Testis (tissue), 2 donors: Measurements from ENCODE around the gene TMCO1.

Experiments used
- POLR2A ChIP-seq: fragments of 450-650 bp; IDR thresholded peaks from one replicate; pipeline ENCODE4 v1.6.1; 2017; ENCODE audit warnings: antibody characterized with exemption, mild to moderate bottlenecking, moderate library complexity
- TF ChIP-seq, protein P1 (sequence below), 3 experiments: fragments of 450-650 bp in 2 of 3; fragments of 200-600 bp in 1 of 3; sonication (generic) in 1 of 3; IDR thresholded peaks; one replicate each; pipeline ENCODE4 v1.5.1; 2016 to 2019; ENCODE audit warnings: antibody characterized with exemption in 3 of 3, mild to moderate bottlenecking in 2 of 3, moderate library complexity in 1 of 3

DNA sequence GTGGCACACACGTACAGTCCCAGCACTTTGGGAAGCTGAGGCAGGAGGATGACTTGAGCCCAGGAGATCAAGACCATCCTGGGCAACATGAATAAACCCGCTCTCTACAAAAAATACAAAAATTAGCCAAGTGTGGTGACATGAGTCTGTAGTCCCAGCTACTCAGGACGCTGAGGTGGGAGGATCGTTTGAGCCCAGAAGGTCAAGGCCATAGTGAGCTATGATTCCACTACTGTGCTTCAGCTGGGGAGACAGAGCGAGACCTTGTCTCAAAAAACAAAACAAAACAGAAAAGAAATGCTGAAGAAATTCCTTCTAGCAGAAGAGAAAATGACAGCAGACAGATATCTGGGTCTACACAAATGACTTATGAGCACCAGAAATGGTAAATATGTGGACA, 80.6 kb downstream of the TMCO1 start:
- TF ChIP-seq, protein P1, sequence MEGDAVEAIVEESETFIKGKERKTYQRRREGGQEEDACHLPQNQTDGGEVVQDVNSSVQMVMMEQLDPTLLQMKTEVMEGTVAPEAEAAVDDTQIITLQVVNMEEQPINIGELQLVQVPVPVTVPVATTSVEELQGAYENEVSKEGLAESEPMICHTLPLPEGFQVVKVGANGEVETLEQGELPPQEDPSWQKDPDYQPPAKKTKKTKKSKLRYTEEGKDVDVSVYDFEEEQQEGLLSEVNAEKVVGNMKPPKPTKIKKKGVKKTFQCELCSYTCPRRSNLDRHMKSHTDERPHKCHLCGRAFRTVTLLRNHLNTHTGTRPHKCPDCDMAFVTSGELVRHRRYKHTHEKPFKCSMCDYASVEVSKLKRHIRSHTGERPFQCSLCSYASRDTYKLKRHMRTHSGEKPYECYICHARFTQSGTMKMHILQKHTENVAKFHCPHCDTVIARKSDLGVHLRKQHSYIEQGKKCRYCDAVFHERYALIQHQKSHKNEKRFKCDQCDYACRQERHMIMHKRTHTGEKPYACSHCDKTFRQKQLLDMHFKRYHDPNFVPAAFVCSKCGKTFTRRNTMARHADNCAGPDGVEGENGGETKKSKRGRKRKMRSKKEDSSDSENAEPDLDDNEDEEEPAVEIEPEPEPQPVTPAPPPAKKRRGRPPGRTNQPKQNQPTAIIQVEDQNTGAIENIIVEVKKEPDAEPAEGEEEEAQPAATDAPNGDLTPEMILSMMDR (IDR thresholded peaks at IDR 0.05) = no peak
- no peak for TF ChIP-seq POLR2A
